Measurements from ENCODE around the gene MBOAT2.

GRCh38 chr2:8819948-8820347 lies 183.5 kb downstream of the MBOAT2 start:
- TF ChIP-seq CTCF (conservative IDR thresholded peaks at IDR 0.05; ENCODE audit: low read depth, low read length) (no peak), EZH2 (IDR thresholded peaks at IDR 0.05; ENCODE audit: low read length, unreplicated experiment) (no peak)
